DOHH2 (cell line): ENCODE measurements around the gene WWP2.

Experiments used
- H3F3A ChIP-seq: fragments of 200-600 bp; sonication (generic), shearing (Covaris generic); 2 replicates; pipeline ENCODE4 v1.6.0; 2016; ENCODE audit warnings: antibody characterized with exemption, mild to moderate bottlenecking; ENCODE audit not compliant: control insufficient read depth, insufficient read depth
- H3K27ac ChIP-seq: fragments of 200-600 bp; sonication (generic); 2 replicates; pipeline ENCODE4 v1.5.1; 2014; ENCODE audit warnings: low read depth, mild to moderate bottlenecking, low read length, moderate library complexity
- H3K27me3 ChIP-seq: fragments of 200-600 bp; sonication (generic); 2 replicates; pipeline ENCODE4 v1.6.1; 2014; ENCODE audit warnings: mild to moderate bottlenecking, low read length, mixed read lengths; ENCODE audit not compliant: control insufficient read depth
- H3K36me3 ChIP-seq: fragments of 200-600 bp; sonication (generic); 2 replicates; pipeline ENCODE4 v1.6.1; 2014; ENCODE audit warnings: mild to moderate bottlenecking, low read length, moderate library complexity, mixed read lengths; ENCODE audit not compliant: control insufficient read depth
- H3K4me1 ChIP-seq: fragments of 200-600 bp; sonication (generic); 2 replicates; pipeline ENCODE4 v1.6.1; 2014; ENCODE audit warnings: mild to moderate bottlenecking, low read length, mixed read lengths; ENCODE audit not compliant: control insufficient read depth
- H3K4me2 ChIP-seq: fragments of 200-600 bp; sonication (generic); 2 replicates; pipeline ENCODE4 v1.6.0; 2014; ENCODE audit warnings: mild to moderate bottlenecking, low read length, moderate library complexity
- H3K4me3 ChIP-seq: fragments of 200-600 bp; sonication (generic); 2 replicates; pipeline ENCODE4 v1.5.1; 2014; ENCODE audit warnings: mild to moderate bottlenecking, low read length, mixed read lengths
- H3K79me2 ChIP-seq: fragments of 200-600 bp; sonication (generic); 2 replicates; pipeline ENCODE4 v1.6.1; 2014; ENCODE audit warnings: mild to moderate bottlenecking, low read length, mixed read lengths; ENCODE audit not compliant: control insufficient read depth
- H3K9me2 ChIP-seq: fragments of 200-600 bp; sonication (generic); replicated peaks from 2 replicates; pipeline ENCODE4 v1.6.1; 2014; ENCODE audit warnings: mild to moderate bottlenecking, low read length, mixed read lengths; ENCODE audit not compliant: control insufficient read depth
- H3K9me3 ChIP-seq: fragments of 200-600 bp; sonication (generic); 2 replicates; pipeline ENCODE4 v1.6.1; 2014; ENCODE audit warnings: antibody characterized with exemption, low read length, mixed read lengths; ENCODE audit not compliant: control insufficient read depth, insufficient read depth
- H4K20me1 ChIP-seq: fragments of 200-600 bp; sonication (generic); 2 replicates; pipeline ENCODE4 v1.6.0; 2014; ENCODE audit warnings: low read depth, mild to moderate bottlenecking, antibody characterized with exemption, low read length, moderate library complexity; ENCODE audit not compliant: control insufficient read depth, insufficient read depth
- EZH2phosphoT487 ChIP-seq: fragments of 200-600 bp; sonication (generic); IDR thresholded peaks from 2 replicates; pipeline ENCODE4 v1.6.1; 2017; ENCODE audit warnings: borderline replicate concordance, mild to moderate bottlenecking, antibody characterized with exemption, low read length, moderate library complexity, mixed read lengths
- TF ChIP-seq, protein P1 (sequence below): fragments of 200-600 bp; sonication (generic); IDR thresholded peaks from one replicate; pipeline ENCODE4 v1.5.1; 2014; ENCODE audit warnings: antibody characterized with exemption, mild to moderate bottlenecking, low read depth, low read length; ENCODE audit not compliant: poor library complexity, severe bottlenecking

Gene WWP2

DNA sequence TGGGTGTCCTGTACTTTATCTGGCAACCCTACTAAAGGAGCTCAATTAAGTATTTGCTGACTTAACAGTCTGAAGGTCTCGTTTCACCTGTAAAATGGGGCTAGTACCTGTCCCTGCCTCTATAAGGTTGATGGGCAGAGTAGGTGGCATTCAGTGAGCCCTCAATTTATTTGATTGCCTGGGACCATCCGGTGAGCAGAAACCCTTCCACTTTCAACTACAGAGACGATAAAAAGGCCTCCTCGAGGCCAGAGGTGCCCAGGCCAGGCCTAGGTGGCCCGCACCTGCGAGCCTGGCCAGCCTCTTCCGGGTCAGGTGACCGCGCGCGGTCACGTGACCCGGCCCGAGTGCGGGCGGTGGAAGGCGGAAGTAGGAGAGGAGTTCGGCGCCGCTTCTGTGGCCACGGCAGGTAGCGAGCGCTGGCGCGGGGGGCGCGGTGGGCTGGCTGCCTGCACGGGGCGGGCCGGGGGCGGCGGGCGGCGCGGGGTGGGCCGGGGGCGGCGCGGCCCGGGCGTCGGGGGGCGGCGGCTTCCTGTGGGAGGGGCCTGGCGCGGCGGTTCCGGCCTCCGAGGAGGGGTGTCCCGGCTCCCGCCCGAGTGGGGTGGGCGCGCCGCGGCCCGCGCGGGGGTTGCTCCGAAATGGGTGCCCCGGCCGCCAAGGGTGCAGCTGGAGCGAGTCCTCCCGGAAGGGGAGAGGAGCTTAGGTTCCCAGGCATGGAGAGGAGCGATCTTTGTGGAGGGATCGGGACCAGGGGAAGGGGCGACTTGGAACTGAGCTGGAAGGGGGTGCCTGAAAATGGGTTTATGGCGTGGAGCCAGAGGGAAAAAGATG, at the start of gene WWP2:
Gene WWP2 (plus strand): TSS at position 350 of the 831 bp plus-strand sequence. CDS start 24,679 bp downstream, outside the sequence.
- Histone ChIP-seq H3K4me2 (peak within 1 kb of the TSS; percentile 89), H3K36me3 (no peaks in the 10 kb centered on the region), H3K9me3 (no peaks in the 10 kb centered on the region), H3K27me3 (no peaks in the 10 kb centered on the region), H3K4me3 (peak within 1 kb of the TSS; percentile 88), H3K79me2 (peaks cover 54% of the 10 kb centered on the region), H4K20me1 (no peaks in the 10 kb centered on the region), H3F3A (peaks cover 17% of the 10 kb centered on the region), H3K4me1 (peaks cover 20% of the 10 kb centered on the region), H3K9me2 (no peaks in the 10 kb centered on the region), H3K27ac (peak within 1 kb of the TSS; percentile 53)
- TF ChIP-seq, protein P1, sequence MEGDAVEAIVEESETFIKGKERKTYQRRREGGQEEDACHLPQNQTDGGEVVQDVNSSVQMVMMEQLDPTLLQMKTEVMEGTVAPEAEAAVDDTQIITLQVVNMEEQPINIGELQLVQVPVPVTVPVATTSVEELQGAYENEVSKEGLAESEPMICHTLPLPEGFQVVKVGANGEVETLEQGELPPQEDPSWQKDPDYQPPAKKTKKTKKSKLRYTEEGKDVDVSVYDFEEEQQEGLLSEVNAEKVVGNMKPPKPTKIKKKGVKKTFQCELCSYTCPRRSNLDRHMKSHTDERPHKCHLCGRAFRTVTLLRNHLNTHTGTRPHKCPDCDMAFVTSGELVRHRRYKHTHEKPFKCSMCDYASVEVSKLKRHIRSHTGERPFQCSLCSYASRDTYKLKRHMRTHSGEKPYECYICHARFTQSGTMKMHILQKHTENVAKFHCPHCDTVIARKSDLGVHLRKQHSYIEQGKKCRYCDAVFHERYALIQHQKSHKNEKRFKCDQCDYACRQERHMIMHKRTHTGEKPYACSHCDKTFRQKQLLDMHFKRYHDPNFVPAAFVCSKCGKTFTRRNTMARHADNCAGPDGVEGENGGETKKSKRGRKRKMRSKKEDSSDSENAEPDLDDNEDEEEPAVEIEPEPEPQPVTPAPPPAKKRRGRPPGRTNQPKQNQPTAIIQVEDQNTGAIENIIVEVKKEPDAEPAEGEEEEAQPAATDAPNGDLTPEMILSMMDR = no peak
- TF ChIP-seq EZH2phosphoT487 = no peak

DNA sequence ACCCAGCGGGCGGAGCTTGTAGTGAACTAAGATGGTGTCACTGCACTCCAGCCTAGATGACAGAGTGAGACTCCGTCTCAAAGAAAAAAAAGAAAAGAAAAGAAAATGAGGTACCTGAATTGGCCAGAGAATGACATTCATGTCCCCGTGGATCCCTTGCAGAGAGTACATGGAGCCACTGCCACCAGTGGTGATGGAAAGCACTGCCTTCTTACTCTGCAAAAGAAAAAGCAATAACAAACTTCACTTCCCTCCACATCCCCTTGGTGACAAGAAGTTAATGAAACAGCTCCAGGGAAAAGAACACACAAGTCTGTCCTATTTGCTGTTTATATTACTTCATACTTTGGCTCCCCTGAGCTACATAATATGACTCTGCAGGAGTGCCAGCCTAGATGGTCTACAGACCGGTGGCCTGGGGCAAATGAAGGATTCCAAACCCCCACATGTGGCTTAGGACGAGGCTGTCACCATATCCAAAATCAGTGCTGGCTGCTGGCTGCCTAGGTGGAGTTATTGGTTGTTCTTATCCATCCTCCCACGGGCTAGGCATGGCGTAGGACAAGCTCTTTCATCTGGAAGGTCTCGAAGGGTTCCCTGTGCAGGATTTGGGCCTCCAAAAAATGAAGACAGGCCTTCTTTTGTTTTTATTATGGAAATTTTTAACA, 49.1 kb upstream of the WWP2 start:
- no peaks in the 10 kb centered on the region for H3K9me3 ChIP-seq
- TF ChIP-seq, protein P1 = no peak
- TF ChIP-seq EZH2phosphoT487 = no peak
- H3K4me3 ChIP-seq = no peak overlapping the region
- no peak overlapping the region for H3K27ac ChIP-seq
- H3K4me1 ChIP-seq = no peaks in the 10 kb centered on the region
- H3K36me3 ChIP-seq = no peaks in the 10 kb centered on the region
- no peaks in the 10 kb centered on the region for H3K9me2 ChIP-seq
- no peaks in the 10 kb centered on the region for H3K27me3 ChIP-seq
- H3F3A ChIP-seq = no peaks in the 10 kb centered on the region
- no peaks in the 10 kb centered on the region for H4K20me1 ChIP-seq
- no peaks in the 10 kb centered on the region for H3K79me2 ChIP-seq
- no peak overlapping the region for H3K4me2 ChIP-seq

DNA sequence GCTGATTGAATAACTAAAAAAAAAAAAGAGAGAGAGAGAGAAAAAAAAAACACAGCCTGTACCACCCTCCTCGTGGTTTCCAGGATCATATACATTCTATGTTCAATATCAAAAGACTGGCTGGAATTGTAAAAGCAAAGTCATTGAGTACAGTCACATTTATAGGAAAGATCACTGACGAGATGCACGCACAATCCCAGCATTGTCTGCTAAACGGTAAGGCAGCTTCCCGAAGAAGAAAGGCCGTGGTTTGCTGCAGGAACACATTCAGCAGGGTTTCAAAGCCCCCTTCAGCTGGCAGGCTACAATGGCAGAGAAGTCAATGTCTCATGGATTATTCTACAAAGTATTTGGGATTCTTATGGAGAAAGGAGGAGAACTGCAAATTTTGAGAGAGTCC, 45.1 kb upstream of the WWP2 start:
- no peak for TF ChIP-seq EZH2phosphoT487
- TF ChIP-seq, protein P1 = no peak
- no peaks in the 10 kb centered on the region for H3K9me3 ChIP-seq
- H3K4me1 ChIP-seq = no peaks in the 10 kb centered on the region
- H3K36me3 ChIP-seq = no peaks in the 10 kb centered on the region
- no peaks in the 10 kb centered on the region for H3K27me3 ChIP-seq
- H3K4me3 ChIP-seq = no peak overlapping the region
- no peak overlapping the region for H3K27ac ChIP-seq
- no peaks in the 10 kb centered on the region for H4K20me1 ChIP-seq
- H3K9me2 ChIP-seq = no peaks in the 10 kb centered on the region
- H3F3A ChIP-seq = no peaks in the 10 kb centered on the region
- no peak overlapping the region for H3K4me2 ChIP-seq
- H3K79me2 ChIP-seq = no peaks in the 10 kb centered on the region
